ENCODE data around the gene MPC1.
"Not testable (repeated sequence)": the region's sequence is repeated elsewhere in the genome, so short reads cannot be mapped to it uniquely, and the experiment has no call there.

The MPC1 gene

DNA sequence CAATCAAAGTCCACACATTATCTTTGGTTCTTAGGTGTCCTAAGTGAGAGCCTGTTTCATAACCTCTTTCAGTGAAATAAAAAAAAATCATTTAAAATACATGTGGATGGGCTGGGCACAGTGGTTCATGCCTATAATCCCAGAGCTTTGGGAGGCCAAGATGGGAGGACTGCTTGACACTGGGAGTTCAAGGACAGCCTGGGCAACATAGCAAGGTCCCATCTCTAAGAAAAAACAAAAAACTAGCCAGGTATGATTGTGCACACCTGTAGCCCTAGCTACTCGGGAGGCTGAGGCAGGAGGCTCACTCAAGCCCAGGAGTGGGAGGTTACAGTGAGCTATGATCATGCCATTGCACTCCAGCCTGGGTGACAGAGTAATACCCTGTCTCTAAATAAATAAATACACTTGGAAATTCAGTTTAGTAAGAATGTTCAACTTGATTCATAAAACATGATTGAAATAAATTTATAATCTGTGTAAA is 3.6 kb downstream of the MPC1 start:
- DNase-seq, result no peak

GRCh38 chr6:166377721-166378120 is 5.0 kb downstream of the MPC1 start:
- no peak for DNase-seq

GRCh38 chr6:166375013-166375412 is 7.7 kb downstream of the MPC1 start:
- DNase-seq, result no peak

DNA sequence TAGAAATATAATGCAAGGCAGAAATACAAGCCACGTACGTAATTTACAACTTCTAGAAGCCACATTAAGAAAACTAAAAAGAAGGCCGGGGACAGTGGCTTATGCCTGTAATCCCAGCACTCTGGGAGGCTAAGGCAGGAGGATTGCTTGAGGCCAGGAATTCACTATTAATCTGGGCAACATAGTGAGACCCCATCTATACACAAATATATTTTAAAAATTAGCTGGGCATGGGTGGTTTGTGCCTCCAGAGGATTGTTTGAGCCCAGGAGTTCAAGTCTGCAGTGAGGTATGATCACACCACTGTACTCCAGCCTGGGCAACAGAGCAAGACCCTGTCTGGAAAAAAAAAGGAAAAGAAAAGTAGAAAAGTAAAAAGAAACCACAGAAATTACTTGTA is 12.3 kb downstream of the MPC1 start:
- no peak for DNase-seq

- no peak for DNase-seq
These were observed 13.0 kb downstream of the MPC1 start for GRCh38 chr6:166369782-166370181.

DNA sequence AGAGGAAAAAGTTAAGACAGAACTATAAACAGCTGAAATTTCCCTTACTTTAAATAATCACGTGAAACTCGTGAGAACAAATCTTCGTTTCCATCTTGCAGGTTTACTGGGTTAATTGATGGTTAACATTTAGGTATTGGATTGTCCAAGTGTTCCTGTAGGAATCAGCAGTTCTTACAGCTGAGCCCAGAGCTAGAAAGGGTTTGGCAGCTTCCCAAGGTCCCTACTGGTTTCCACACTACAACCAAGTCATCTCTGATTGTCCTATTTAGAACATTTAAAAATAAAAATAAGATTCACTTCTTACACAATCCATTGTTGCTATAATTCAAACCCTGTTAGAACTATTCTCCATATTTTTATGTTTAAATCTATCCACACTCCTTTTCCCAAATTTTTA is 15.8 kb downstream of the MPC1 start:
- no peak for DNase-seq

- no peak for DNase-seq
These were observed 16.9 kb downstream of the MPC1 start for GRCh38 chr6:166365806-166366205.

DNA sequence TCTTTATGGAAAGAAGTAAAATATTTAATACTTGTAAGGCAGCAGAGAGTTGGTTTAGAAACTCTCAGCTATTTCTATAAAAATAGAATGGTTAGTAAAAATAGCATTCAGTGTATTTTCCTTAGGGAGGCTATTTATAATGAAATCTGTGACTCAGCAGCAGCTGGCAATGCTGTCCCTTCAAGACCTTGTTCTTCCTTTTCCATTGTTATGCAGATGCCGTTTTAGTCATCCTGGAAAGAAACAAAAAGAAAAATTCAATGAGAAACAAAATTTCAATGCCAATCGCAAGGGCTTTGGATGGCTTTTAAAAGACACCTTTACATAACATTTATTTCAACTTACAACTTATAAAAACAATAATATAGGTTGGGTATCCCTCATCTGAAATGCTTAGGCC is 17.5 kb downstream of the MPC1 start:
- DNase-seq, result no peak

DNA sequence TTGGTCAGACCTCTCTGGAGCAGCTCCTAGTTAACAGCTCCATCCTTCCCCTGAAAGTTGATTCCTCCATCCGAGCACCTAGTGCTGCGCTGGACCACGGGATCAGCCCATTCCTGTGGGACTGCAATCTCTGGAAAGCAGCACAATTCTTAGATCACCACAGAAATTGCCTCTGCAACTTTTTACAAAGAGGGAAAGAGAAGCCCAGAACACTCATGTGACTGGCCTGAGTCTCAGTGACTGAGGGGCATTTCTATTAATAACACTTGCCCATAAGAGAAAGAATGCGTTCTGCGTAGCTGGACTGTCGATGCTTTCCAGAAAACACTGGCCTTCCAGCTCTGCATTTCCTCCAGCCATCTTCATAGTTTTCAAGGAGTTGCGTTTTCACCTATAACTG is 18.3 kb downstream of the MPC1 start:
- no peak for DNase-seq

GRCh38 chr6:166362427-166362826 is 20.3 kb downstream of the MPC1 start:
- DNase-seq, result not testable (repeated sequence)

DNA sequence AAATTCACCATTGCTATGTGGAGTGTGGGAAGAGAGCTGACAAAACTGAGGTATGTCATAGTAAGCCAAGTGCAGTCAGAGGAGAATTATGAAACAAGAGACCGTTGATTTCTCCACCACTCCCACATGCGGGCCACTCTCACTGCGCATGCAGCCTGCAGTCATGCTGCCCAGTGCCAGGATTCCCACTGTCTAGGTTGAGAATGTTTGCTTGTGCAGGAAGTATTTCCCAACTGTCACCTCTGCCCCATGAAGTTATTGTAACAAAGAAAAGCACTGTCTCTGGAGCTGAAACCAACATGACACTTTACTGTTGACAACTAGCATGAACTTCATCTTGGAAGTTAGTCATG is 21.7 kb downstream of the MPC1 start:
- DNase-seq, result no peak

DNA sequence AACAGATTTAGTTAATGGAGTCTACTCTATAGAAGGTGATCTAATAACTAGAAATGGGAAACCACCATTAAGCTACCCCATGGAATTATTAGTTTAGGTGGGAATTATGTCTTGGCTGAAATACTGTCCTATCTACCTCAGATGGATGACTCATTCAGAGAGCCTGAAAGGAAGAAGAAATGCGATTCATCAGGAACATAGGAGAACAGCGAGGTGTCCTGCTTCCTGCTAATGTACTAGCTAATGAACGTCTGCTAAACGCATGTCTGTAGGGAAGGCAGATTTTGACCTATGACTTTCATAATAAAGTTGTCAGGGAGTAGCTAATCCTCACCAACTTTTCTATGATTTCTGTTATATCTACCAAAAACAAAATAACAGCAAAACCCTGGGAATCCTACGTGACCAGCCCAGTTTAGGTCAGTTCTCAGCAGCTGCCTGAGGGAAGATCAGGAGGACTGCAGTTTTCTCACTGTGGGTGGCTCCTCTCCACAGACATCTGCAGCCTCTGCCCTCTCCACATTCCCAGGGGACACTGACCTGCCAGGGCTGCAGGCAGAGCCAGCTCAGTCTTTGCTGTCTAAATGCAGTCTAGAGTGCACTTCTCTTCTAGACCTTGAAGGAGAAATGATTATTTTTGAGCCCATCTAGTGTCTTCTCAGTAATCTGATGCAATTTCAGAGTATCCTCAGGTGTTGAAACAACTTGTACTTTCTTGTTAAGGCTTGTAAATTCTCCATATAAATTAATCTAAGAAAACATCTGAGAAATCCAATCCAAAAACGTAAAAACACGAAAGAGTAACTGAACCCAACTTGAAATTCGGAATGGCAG is 22.3 kb downstream of the MPC1 start:
- DNase-seq, result no peak

GRCh38 chr6:166355552-166355951 is 27.2 kb downstream of the MPC1 start:
- no peak for DNase-seq

DNA sequence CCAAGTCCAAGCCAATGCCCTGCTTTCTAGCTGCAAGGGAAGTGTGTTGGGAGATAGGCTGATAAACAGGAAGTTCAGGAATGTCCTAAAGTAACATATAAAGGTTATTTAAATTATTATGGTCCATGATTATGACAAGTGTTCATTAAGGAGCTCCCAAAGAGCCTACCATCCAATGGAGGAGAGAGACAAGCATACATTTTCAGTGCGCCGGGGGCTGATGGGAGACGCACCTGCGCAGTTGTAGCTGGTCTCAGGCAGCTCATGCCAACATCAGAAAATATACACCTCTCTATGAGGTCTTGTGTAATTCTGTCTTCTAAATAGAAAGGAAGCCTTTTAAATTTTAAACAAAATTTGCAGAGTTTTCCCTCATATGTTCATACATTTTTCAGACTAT is 27.8 kb downstream of the MPC1 start:
- DNase-seq, result no peak

GRCh38 chr6:166354143-166354542 is 28.6 kb downstream of the MPC1 start:
- DNase-seq, result no peak

DNA sequence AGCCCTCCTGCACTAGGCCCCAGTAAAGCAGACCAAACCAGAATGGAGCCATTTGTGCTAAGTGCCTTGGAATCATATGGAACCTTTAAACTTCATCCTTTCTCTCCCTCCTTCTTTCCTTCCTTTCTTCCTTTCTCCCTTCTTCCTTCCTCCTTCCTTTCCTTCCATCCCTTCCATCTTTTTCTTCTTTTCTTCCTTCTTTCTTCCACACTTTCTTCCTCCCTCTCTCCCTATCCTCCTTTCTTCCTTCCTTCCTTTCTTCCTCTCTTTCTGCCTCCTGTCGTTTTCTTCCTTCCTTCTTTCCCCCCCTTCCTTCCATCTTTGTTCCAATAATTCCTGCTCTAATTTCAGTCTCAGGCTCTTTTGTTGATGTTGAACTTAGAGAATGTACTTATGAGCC is 29.2 kb downstream of the MPC1 start:
- DNase-seq, result no peak

- no peak for DNase-seq
These were observed 29.8 kb downstream of the MPC1 start for GRCh38 chr6:166352923-166353322.

- no peak for DNase-seq
These were observed 30.9 kb downstream of the MPC1 start for GRCh38 chr6:166351715-166352285.

DNA sequence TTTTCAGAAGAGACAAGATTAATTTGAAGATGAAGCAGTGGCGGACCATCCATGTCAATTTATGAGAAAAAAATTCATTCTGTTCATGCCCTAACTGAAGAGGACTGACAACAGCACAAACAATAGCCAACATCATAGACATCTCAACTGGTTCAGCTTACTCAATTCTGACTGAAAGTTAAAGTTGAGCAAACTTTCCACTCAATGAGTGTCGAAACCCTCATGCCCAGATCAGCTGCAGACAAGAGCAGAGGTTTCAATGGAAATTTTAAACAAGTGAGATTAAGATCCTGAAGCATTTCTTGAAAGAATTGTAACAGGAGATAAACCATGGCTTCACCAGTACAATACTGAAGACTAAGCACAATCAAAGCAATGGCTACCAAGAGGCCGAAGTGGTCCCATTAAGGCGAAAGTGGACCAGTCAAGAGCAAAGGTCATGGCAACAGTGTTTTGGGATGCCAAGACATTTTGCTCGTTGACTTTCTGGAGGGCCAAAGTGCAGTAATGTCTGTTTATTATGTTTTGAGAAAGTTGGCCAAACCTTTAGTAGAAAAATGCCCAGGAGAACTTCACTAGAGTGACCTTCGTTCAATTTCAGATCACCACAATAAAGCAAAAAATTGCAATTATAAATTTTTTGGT is 34.3 kb downstream of the MPC1 start:
- DNase-seq, result no peak

DNA sequence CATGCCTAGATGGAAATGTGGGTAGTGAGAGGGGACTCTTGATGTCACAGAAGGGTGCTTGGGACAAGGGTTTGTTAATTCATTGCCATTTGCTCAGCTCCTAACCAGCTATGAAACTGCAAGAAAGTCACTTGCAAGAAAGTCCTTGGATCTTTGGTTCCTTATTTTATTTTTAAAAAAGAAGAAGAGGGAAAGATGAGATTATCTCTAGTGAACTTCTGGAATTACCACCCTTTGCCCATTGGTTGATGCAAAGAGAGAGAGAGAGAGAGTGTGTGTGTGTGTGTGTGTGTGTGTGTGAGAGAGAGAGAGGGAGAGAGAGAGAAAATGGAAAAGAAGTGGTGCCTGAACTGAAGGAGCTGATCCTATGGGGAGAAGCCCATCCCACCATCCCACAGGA is 35.8 kb downstream of the MPC1 start:
- DNase-seq, result no peak

DNA sequence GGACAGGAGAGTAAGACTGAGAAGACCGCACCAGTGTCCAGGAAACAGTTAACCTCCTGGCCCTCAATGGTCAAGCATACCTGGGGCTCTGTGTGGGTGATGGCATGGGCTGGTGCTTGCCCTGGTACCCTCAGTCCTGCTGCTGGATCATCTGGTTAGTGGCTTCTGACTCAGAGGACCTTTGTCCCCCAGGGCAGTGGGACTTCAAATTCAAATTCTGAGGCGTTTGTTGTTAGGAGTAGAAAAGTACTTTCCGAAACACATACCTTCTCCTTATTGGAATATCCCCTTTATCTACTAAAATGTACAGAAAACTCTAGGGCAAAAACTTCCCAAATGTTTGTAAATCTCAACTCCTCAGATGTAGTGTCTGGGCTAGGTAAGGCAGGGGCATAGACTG is 36.3 kb downstream of the MPC1 start:
- DNase-seq, result no peak

DNA sequence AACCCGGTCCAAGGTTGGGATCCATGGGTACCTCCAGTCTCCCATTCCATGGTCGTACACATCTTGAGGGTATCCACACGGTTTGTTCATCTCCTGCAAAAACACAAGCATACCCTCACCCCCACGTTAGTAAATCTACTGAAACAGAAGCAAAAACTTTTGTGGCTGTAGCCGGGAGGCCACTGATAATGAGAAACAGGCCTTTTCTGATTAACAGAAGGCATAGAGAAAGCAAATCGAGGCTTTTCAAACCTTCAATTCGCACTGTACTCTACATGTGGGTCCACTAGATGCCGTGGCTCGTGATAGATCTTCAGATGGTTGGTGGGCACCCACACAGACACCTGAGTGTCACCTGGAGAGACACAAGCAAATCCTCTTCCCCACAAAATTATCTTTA is 37.1 kb downstream of the MPC1 start:
- DNase-seq, result not testable (repeated sequence)

DNA sequence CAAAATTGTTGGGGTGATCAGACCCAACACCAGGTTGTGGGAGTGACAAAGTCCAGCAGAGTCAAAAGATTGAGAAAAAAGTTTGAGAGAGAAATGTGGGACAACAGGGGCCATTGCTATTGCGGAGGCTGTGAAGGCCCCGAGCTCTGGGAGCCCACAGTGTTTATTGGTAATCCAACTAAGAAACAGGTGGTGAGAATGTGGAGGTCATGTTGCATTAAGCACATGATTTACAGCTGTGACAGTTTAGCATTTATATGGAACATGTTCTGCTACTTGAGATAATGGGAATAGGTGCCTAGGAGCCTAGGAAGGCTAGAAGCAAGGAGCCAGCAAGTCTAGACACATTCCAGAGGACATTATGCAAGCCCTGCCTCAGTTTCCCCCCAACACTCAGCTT is 37.8 kb downstream of the MPC1 start:
- DNase-seq, result not testable (repeated sequence)

DNA sequence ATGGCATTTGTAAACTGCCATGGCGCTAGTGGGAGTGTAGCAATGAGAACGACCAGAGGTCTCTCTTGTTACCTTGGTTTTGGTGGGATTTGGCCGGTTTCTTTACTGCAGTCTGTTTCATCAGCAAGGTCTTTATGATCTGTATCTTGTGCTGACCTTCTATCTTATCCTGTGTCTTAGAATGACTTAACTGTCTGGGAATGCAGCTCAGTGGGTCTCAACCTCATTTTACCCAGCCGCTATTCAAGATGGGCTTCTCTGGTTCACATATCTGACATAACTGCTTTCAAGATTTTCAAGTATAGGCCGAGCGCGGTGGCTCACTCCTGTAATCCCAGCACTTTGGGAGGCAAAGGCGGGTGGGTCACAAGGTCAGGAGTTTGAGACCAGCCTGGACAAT is 38.5 kb downstream of the MPC1 start:
- no peak for DNase-seq

DNA sequence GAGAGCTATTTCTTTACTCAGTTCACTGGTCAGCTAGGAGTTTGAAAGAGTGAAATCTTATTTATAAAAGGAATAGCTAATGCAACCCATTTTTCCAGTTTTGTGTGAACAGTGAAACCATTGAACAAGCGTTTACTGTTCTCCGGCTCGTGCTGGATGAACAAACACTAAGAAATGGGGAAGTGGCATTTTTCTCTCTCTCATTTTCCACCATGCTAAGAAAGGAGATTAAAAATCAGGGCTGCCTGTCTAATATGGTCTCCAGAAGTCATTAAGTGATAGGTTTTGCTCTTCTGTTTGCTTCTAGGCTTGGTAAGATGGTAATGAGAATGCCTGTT is 39.6 kb downstream of the MPC1 start:
- no peak for DNase-seq
